ENCODE results near the gene SLC44A1. TPM values are rescaled to one million over a fixed set of nuclear protein-coding genes. Genes with fewer than 3 reads are reported as not detected.

SLC44A1 gene
- polyA plus RNA-seq, 3 donors, result 45.3 to 51.0 (median 46.1) TPM

DNA sequence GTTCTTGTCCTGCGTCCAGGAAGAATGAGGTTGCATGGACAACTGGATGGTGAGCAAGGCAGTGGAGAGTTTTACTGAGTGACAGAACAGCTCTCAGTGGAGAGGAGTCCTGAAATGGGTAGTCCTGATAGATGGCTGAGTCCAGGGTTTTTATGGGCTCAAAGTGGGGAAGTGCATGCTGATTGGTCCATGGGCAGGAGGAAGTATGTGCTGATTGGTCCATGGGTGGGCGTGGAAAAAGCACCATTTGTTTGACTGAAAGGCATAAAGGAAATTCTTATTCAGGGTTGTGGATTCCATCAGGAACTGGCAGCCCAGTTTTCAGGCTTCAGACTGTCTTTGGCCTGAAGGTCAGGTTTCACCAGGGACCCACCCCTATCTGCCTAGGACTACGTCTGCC is 214.0 kb downstream of the SLC44A1 start:
- DNase-seq, result no peak

DNA sequence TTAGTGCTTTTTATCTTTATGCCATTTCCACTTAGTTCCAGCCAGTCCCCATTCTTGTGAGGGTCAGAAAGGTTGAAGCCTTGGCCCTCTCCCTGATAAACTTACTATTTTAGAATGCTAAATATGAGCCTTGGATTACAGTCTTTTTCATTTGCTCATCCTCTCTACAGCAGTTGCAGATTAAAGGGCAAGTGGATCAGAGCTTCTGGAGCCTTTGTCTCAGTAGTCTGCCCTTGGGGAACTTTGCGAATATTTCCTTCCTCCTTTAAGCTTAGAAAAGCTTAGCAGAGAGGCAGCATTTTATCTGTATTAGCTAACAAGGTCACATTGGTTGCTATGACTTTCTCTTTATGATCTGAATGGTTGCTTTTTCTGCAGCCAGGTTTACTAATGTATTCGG is 214.9 kb downstream of the SLC44A1 start:
- DNase-seq, result no peak

DNA sequence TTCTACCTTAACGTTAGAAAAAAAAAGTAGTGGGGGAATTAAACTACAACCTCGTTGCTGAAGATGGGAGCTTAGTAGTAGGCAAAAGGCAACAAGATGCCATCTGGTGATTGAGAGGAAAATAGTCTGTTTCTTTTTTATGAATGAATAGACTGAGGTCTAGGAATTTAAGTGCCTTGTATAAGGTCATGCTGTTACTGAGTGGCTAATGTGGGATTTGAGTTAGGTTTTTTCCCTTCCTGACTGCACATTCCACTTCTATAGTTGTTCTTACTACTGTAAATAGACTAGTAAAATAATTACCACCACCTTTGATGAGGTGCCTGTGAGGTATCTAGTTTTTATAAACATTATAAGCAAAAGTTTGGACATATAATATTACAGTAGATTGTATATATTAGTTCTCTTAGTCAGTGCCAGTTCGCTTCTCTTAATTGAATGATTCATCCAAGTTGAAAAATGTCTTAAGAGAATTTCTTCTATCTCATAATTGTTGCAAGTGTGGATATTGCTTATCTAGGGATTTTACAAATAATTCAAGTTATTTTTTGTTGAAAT is 222.5 kb downstream of the SLC44A1 start:
- no peak for DNase-seq

- no peak for DNase-seq
Measured at GRCh38 chr9:105468875-105469274, 224.4 kb downstream of the SLC44A1 start.

DNA sequence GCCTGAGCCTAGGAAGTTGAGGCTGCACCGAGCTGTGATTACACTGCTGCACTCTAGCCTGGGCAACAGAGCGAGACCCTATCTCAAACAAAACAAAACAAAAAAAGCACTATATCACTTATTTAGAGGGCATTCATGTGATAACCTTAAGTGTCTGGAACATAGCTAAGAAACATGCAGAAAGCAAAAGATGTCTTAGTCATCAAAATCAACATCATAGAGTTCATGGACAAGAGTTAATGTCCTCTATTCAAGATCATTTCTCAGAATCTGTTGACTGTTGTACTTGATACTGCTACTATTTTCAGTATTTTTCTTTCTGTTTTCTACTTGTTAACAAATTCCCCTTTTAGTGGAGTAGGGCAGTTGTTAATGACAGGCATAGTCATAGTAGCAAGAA is 228.8 kb downstream of the SLC44A1 start:
- no peak for DNase-seq

GRCh38 chr9:105475302-105475701 is 230.9 kb downstream of the SLC44A1 start:
- DNase-seq, result peak; percentile 4

GRCh38 chr9:105479846-105480245 is 235.4 kb downstream of the SLC44A1 start:
- no peak for DNase-seq

- DNase-seq, result no peak
Measured at GRCh38 chr9:105483618-105484017, 239.2 kb downstream of the SLC44A1 start.

GRCh38 chr9:105484226-105484625 is 239.8 kb downstream of the SLC44A1 start:
- DNase-seq, result no peak

DNA sequence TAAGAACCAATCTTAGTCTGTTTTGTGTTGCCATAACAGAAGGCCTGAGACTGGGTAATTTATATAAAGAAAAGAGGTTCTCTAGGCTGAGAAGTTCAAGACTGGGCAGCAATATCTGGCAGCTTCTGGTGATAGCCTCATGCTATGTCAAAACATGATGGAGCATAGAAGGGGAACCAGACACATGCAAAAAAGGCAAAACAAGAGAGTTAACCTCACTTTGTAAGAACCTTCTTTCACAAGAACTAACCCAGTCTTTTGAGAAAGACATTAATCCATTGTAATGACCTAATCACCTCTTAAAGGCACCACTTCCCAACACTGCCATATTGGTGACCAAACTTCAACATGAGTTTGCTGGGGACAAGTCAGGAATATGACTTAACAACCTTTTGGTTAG is 240.7 kb downstream of the SLC44A1 start:
- DNase-seq, result no peak

Other genes starting within 250 kb of the SLC44A1 start
- 10 to 100 TPM in 1 of 3 donors, 1 to 10 TPM in 2; 7.4 to 10.7 (median 8.0) TPM for gene FSD1L, start 203.4 kb downstream of the SLC44A1 start, polyA plus RNA-seq (ENCODE audit: insufficient read length in 3 of 3)

Measured in renal pelvis (tissue), 4 donors.